ENCODE results near the gene ARID4A. TPM values are rescaled to one million over a fixed set of nuclear protein-coding genes. Genes with fewer than 3 reads are reported as not detected.
"Not testable (repeated sequence)": the region's sequence is repeated elsewhere in the genome, so short reads cannot be mapped to it uniquely, and the experiment has no call there.

Gene ARID4A, protein sequence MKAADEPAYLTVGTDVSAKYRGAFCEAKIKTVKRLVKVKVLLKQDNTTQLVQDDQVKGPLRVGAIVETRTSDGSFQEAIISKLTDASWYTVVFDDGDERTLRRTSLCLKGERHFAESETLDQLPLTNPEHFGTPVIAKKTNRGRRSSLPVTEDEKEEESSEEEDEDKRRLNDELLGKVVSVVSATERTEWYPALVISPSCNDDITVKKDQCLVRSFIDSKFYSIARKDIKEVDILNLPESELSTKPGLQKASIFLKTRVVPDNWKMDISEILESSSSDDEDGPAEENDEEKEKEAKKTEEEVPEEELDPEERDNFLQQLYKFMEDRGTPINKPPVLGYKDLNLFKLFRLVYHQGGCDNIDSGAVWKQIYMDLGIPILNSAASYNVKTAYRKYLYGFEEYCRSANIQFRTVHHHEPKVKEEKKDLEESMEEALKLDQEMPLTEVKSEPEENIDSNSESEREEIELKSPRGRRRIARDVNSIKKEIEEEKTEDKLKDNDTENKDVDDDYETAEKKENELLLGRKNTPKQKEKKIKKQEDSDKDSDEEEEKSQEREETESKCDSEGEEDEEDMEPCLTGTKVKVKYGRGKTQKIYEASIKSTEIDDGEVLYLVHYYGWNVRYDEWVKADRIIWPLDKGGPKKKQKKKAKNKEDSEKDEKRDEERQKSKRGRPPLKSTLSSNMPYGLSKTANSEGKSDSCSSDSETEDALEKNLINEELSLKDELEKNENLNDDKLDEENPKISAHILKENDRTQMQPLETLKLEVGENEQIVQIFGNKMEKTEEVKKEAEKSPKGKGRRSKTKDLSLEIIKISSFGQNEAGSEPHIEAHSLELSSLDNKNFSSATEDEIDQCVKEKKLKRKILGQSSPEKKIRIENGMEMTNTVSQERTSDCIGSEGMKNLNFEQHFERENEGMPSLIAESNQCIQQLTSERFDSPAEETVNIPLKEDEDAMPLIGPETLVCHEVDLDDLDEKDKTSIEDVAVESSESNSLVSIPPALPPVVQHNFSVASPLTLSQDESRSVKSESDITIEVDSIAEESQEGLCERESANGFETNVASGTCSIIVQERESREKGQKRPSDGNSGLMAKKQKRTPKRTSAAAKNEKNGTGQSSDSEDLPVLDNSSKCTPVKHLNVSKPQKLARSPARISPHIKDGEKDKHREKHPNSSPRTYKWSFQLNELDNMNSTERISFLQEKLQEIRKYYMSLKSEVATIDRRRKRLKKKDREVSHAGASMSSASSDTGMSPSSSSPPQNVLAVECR
- total RNA-seq: 10 to 100 TPM; 24.1 to 28.1 TPM

- Mint-ChIP-seq H3K27ac (no peak within 1 kb of the TSS), H3K4me3 (peak within 1 kb of the TSS; percentile 93), H3K4me1 (ENCODE audit: low read depth) (peaks cover 36% of the 10 kb centered on the region), H3K36me3 (peaks cover 36% of the 10 kb centered on the region), H3K9me3 (no peaks in the 10 kb centered on the region), H3K27me3 (no peaks in the 10 kb centered on the region)
- intact Hi-C loops (cut with micrococcal nuclease): loop anchor here (1.0 to 10.0 kb wide), 11 partner anchors 17 to 1796 kb away; partner anchors contain the start of genes ACTR10, AP5M1, ARMH4 and EXOC5
- DNase-seq: peak; percentile 92
- ChIA-PET POLR2A (interaction anchor here (0.5 to 3.6 kb wide), 21 partner anchors 9 to 132 kb away, joined by 3 to 37 read pairs (median 5); partner anchors contain the start of genes KIAA0586, PSMA3, TIMM9 and TOMM20L), CTCF (interaction anchor here (0.8 to 1.5 kb wide), 5 partner anchors 23 to 191 kb away, joined by 3 to 8 read pairs (median 4); partner anchors contain the start of genes PSMA3 and TOMM20L)
These were observed at the start of gene ARID4A for GRCh38 chr14:58298477-58299400. Gene ARID4A, plus strand, starts transcription at chr14:58298555. Its CDS starts 1,300 bp downstream, at chr14:58299855.

- Mint-ChIP-seq H3K27me3 (no peaks in the 10 kb centered on the region), H3K36me3 (peaks cover 37% of the 10 kb centered on the region), H3K4me3 (no peak overlapping the region), H3K4me1 (ENCODE audit: low read depth) (peaks cover 34% of the 10 kb centered on the region), H3K27ac (no peak overlapping the region), H3K9me3 (no peaks in the 10 kb centered on the region)
- intact Hi-C loops (cut with micrococcal nuclease): loop anchor here (10.0 kb wide), 1 partner anchor 145 kb away; the partner anchor contains the start of gene TOMM20L
- DNase-seq: no peak
- CTCF ChIA-PET: no interaction called here
- POLR2A ChIA-PET: no interaction called here
These were observed 48.7 kb upstream of the ARID4A start for GRCh38 chr14:58249611-58250010.

- CTCF ChIA-PET: interaction anchor here (1.1 to 1.5 kb wide), 2 partner anchors 18 to 19 kb away, joined by 4 read pairs; no protein-coding TSS in a partner anchor
- Mint-ChIP-seq H3K9me3 (no peaks in the 10 kb centered on the region), H3K36me3 (peaks cover 28% of the 10 kb centered on the region), H3K27ac (peak overlapping the region; percentile 23), H3K27me3 (no peaks in the 10 kb centered on the region), H3K4me3 (no peak overlapping the region), H3K4me1 (ENCODE audit: low read depth) (peaks cover 5% of the 10 kb centered on the region)
- DNase-seq: no peak
- POLR2A ChIA-PET: no interaction called here
- intact Hi-C loops (cut with micrococcal nuclease): no loop called here
These were observed 40.2 kb upstream of the ARID4A start for GRCh38 chr14:58258156-58258555.

DNA sequence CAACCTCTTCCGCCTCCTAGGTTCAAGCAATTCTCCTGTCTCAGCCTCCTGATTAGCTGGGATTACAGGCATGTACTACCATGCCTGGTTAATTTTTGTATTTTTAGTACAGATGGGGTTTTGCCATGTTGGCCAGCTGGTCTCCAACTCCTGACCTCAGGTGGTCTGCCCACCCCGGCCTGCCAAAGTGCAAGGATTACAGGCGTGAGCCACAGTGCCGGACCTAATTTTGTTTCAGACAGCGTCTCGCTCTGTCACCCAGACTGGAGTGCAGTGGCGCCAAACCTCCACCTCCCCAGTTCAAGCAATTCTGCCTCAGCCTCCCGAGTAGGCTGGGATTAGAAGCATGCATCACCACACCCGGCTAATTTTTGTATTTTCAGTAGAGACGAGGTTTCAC is 36.4 kb upstream of the ARID4A start:
- H3K27ac Mint-ChIP-seq: peak overlapping the region; percentile 23
- POLR2A ChIA-PET: interaction anchor here (1.8 kb wide), 1 partner anchor 13 kb away, joined by 5 read pairs; no protein-coding TSS in a partner anchor
- H3K9me3 Mint-ChIP-seq; H3K4me3 Mint-ChIP-seq; H3K27me3 Mint-ChIP-seq; CTCF ChIA-PET; H3K4me1 Mint-ChIP-seq (ENCODE audit: low read depth); DNase-seq; intact Hi-C loops (cut with micrococcal nuclease): not testable (repeated sequence)
- peaks cover 42% of the 10 kb centered on the region for H3K36me3 Mint-ChIP-seq

GRCh38 chr14:58265401-58265800 is 33.0 kb upstream of the ARID4A start:
- Mint-ChIP-seq H3K9me3 (no peaks in the 10 kb centered on the region), H3K4me1 (ENCODE audit: low read depth) (peaks cover 14% of the 10 kb centered on the region), H3K36me3 (peaks cover 47% of the 10 kb centered on the region), H3K27ac (no peak overlapping the region), H3K27me3 (no peaks in the 10 kb centered on the region), H3K4me3 (no peak overlapping the region)
- no peak for DNase-seq
- POLR2A ChIA-PET: interaction anchor here (1.2 kb wide), 1 partner anchor 21 kb away, joined by 4 read pairs; the partner anchor contains the start of gene PSMA3
- CTCF ChIA-PET: no interaction called here
- intact Hi-C loops (cut with micrococcal nuclease): no loop called here

DNA sequence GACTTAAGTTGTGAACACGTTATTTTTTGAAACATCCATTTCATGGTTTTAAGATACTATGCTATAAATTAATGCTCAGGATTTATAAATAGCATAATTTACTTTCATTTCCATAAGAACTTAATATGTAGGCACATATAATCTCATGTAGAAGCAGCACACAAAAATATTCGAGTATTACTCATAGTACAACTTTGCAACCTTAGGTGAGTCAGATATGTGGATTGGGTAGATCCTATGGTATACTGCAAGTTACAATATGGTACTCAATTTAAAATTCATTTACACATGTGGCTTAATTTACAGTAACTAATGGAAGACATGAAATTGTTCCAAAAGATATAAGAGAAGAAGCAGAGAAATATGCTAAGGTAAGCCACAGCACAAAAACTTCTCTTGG is 27.7 kb upstream of the ARID4A start:
- intact Hi-C loops (cut with micrococcal nuclease): loop anchor here (1.0 kb wide), 2 partner anchors 11 to 27 kb away; no protein-coding TSS in a partner anchor
- Mint-ChIP-seq H3K4me3 (no peak overlapping the region), H3K36me3 (peaks cover 54% of the 10 kb centered on the region), H3K27ac (peak overlapping the region; percentile 72), H3K27me3 (no peaks in the 10 kb centered on the region), H3K4me1 (ENCODE audit: low read depth) (peaks cover 38% of the 10 kb centered on the region), H3K9me3 (no peaks in the 10 kb centered on the region)
- CTCF ChIA-PET: no interaction called here
- POLR2A ChIA-PET: no interaction called here
- no peak for DNase-seq

DNA sequence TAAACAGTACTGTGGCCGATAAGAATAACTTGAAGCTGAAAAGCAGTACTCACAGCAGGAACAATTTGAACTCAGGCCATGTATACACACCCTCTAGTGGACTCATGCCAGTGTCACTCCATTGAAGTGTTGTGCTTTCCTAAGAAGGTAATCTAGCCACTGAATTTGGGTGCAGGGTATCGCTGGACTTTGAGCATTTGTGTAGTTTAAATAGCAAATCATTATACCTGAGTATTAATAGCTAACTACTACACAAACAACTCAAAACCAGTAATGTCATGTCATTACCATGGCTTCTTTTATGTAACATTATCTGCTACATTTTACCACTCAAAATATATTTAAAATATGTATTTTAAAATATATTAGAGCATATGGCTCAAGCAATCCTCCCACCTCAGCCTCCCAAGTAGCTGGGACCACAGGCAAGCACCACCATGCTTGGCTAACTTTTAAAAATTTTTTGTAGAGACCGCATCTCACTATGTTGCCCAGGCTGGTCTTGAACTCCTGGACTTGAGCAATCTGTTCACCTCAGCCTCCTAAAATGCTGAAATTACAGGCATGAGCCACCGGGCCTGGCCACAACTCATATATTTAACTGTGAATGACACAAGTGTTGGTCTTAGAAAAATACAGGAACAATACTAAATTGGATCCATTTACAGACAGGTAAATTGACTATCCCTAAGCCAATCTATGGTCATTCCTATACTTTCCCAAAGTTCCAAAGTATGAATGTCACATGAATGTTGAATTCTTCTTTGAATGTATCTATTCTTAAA is 25.6 kb upstream of the ARID4A start:
- H3K36me3 Mint-ChIP-seq: peaks cover 47% of the 10 kb centered on the region
- peaks cover 48% of the 10 kb centered on the region for H3K4me1 Mint-ChIP-seq (ENCODE audit: low read depth)
- DNase-seq: no peak
- no peak overlapping the region for H3K4me3 Mint-ChIP-seq
- POLR2A ChIA-PET: interaction anchor here (0.9 kb wide), 2 partner anchors 9 to 25 kb away, joined by 3 to 5 read pairs; partner anchors contain the start of gene ARID4A
- CTCF ChIA-PET: no interaction called here
- H3K27me3 Mint-ChIP-seq: no peaks in the 10 kb centered on the region
- no peaks in the 10 kb centered on the region for H3K9me3 Mint-ChIP-seq
- peak overlapping the region; percentile 49 for H3K27ac Mint-ChIP-seq
- intact Hi-C loops (cut with micrococcal nuclease): no loop called here

GRCh38 chr14:58274881-58275280 is 23.5 kb upstream of the ARID4A start:
- CTCF ChIA-PET: interaction anchor here (1.3 to 3.3 kb wide), 3 partner anchors 11 to 29 kb away, joined by 4 to 9 read pairs (median 5); no protein-coding TSS in a partner anchor
- intact Hi-C loops (cut with micrococcal nuclease): no loop called here
- H3K9me3 Mint-ChIP-seq: no peaks in the 10 kb centered on the region

GRCh38 chr14:58275527-58276190 is 22.7 kb upstream of the ARID4A start:
- intact Hi-C loops (cut with micrococcal nuclease): no loop called here
- CTCF ChIA-PET: interaction anchor here (1.2 to 3.3 kb wide), 4 partner anchors 12 to 29 kb away, joined by 4 to 9 read pairs (median 4); partner anchors contain the start of gene ARID4A
- H3K4me1 Mint-ChIP-seq (ENCODE audit: low read depth): peaks cover 49% of the 10 kb centered on the region
- H3K36me3 Mint-ChIP-seq: peaks cover 36% of the 10 kb centered on the region
- DNase-seq: no peak
- no peaks in the 10 kb centered on the region for H3K9me3 Mint-ChIP-seq
- no peak overlapping the region for H3K4me3 Mint-ChIP-seq
- H3K27ac Mint-ChIP-seq: peak overlapping the region; percentile 85
- no peaks in the 10 kb centered on the region for H3K27me3 Mint-ChIP-seq
- POLR2A ChIA-PET: interaction anchor here (0.6 to 3.3 kb wide), 7 partner anchors 14 to 123 kb away, joined by 3 to 10 read pairs (median 4); partner anchors contain the start of genes ARID4A and PSMA3

More at GRCh38 chr14:58274881-58275280, 23.5 kb upstream of the ARID4A start:
- Mint-ChIP-seq H3K27me3 (no peaks in the 10 kb centered on the region), H3K36me3 (peaks cover 40% of the 10 kb centered on the region), H3K27ac (peak overlapping the region; percentile 85), H3K4me3 (no peak overlapping the region), H3K4me1 (ENCODE audit: low read depth) (peaks cover 50% of the 10 kb centered on the region)
- POLR2A ChIA-PET: interaction anchor here (0.9 to 3.3 kb wide), 5 partner anchors 10 to 30 kb away, joined by 3 to 10 read pairs (median 5); partner anchors contain the start of genes ARID4A and PSMA3
- DNase-seq: no peak

All from activated CD4-positive, alpha-beta memory T cell treated with anti-CD3 and anti-CD28 coated beads for 36 hours (primary cell).